COLO668 (cell line): ENCODE data around the gene OTUB1.

Source experiments
- DNase-seq: peaks from one replicate; lab custom pipeline; 2025; ENCODE audit not compliant: unreplicated experiment; lab: John Stamatoyannopoulos, UW

The OTUB1 gene

GRCh38 chr11:64022125-64022784 lies 36.0 kb downstream of the OTUB1 start:
- DNase-seq: no peak

GRCh38 chr11:64023712-64024710 lies 37.8 kb downstream of the OTUB1 start:
- no peak for DNase-seq

DNA sequence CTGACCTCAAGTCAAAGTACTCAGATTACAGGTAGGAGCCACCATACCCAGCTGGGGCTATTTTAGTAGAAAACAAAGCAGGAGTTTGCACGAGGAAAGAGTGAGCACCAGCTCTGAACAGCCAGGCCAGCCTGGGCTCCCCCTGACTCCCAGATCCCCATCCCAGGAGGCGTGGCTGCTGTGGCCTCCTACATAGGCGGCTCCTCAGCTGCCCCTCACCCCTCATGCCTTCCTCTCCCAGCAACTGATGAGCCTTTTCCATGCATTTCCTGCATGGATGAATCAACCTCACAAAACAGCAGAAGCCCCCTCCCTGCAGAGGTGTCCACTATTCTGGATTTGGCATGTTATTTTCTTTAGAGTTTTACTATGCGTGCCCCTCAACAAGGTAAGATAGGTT lies 39.0 kb downstream of the OTUB1 start:
- no peak for DNase-seq

GRCh38 chr11:64026575-64027205 lies 40.5 kb downstream of the OTUB1 start:
- DNase-seq: no peak

GRCh38 chr11:64027651-64028397 lies 41.6 kb downstream of the OTUB1 start:
- DNase-seq: no peak

DNA sequence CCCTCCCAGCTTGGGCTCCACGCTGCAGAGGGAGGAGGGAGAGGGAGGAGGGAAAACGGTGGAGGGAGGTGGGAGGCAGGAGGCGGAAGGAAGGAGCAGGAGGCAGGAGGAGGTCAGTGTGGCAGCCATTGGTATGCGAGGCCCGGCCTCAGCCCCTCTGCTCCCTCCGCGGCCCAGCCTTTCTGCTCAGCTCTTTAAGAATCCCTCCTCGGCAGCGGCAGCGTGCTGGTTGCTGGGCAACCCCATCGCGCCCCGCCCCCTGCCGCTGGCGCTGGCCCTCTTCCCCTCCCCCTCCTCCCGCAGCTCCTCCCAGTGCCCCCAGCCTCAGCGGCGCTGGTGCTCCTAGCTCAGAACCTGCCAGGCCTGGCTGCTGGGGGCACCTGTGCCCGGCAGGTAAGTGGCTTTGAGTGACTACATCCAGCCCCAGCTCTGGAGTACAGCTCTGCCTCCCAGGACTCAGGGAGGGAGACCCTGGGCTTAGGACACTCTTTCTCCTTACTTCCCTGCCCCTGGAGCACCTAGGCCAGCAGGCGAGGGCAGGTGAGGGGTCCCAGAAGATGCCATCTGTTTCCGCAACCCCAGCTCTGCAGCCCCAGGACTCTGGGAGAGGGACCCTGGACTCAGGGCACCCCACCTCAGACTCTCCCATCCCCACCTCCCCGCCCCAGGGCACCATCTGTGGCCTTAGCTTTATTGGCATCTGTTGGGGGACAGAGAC lies 42.3 kb downstream of the OTUB1 start:
- DNase-seq: peak; percentile 53

DNA sequence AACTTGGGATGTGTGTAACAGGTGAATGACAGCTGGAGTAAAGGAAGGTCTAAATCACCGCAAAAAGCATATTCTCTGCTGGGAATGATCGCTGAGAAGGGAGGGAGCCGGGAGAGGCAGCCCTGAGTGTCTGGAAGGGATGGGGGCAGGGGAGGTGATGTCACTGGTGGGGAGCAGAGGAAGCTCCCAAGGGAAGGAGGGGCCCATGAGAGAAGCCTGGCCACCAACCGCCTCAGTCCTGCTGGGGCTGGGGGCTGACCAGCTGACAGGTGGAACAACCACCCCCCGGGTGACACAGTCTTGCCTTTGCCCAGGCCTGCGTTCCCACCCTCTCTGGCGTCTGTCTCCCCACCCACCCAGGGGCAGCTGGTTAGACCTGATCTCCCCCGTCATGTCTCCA lies 43.5 kb downstream of the OTUB1 start:
- no peak for DNase-seq

DNA sequence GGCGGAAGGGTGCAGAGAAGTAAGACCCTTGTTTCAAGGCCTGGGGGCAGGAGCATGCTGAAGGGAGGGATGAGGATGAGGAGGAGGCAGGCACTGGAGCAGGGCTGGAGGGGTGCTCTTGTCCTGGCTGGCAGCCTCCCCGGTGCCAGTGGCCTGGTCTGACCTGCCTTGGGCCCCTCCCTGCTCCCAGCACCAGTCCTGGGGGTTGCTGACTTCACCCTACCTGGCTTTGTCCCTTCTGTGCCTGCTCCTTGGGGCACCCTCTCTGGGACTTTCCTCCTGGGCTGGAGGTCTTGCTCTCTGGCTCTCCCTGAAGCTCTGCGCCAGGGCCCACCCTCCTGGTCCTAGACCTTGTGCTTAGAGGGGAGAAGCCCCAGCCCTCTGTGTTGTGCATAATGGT lies 44.8 kb downstream of the OTUB1 start:
- no peak for DNase-seq

- DNase-seq: no peak
Observed at GRCh38 chr11:64032050-64032449, 45.8 kb downstream of the OTUB1 start.

DNA sequence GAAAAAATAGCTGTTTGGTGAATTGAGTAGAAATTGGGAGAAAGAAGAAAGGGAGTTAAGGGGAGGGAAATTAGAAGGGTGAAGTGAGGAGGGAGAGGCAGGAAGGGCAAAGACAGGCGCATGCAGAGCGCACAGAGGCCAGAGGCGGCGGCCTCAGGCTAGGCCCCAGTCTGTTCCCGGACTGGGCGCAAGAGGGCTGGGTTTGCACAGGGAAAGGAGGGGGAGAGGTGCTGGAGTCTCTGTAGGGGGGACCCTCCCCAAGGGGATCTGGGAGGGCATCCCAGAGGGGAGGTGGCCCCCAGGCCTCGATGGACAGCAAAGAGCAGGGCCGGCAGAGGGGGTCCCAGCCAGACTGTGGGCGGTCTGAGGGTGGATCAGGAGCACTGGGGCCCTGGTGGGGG lies 48.2 kb downstream of the OTUB1 start:
- no peak for DNase-seq

DNA sequence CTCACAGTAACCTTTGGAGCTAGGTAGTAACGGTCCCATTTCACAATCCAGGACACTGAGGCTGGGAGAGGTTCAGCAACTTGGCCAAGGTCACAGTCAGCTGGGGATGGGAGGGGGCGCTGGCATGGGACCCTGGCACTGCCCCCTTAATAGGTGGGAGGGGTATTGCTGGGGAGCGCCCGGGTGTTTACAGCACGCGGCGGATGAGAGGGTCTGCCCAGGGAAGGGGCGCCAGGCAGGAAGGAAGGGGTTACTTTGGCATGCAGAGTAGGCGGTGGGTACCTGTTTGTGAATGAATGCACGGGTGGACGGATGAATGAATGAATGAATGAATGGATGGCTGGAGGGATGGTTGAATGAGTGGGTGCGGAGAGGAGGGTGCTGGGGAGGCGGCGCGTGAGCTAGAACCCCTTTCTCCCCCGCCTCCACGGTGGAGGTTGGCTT lies 48.9 kb downstream of the OTUB1 start:
- no peak for DNase-seq

DNA sequence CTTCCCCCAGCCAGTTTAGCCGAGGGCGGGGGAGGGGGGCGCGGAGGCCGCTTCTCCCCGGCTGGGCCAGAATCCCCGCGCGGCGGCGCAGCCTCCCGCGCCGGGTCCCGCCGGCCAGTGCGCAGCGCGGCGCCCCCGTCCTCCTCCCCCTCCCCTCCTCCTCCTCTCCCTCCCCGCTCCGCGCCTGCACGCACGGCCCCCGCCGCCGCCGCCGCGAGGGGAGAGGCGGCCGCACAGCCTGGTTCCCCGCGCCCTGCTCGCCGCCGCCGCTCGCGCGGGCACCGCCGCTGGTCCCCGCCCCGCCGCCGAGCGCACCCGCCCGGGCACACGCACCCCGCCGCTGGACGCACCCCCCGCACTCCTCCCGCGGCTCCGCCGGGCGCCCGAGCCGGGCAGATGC lies 49.3 kb downstream of the OTUB1 start, which contains the start of gene FLRT1:
Gene FLRT1, plus strand, starts transcription at position 356 of the 400 bp plus-strand sequence. CDS start 80,337 bp downstream, outside the sequence.
- peak; percentile 25 for DNase-seq

GRCh38 chr11:64036087-64037026 lies 50.1 kb downstream of the OTUB1 start:
- DNase-seq: peak; percentile 35

DNA sequence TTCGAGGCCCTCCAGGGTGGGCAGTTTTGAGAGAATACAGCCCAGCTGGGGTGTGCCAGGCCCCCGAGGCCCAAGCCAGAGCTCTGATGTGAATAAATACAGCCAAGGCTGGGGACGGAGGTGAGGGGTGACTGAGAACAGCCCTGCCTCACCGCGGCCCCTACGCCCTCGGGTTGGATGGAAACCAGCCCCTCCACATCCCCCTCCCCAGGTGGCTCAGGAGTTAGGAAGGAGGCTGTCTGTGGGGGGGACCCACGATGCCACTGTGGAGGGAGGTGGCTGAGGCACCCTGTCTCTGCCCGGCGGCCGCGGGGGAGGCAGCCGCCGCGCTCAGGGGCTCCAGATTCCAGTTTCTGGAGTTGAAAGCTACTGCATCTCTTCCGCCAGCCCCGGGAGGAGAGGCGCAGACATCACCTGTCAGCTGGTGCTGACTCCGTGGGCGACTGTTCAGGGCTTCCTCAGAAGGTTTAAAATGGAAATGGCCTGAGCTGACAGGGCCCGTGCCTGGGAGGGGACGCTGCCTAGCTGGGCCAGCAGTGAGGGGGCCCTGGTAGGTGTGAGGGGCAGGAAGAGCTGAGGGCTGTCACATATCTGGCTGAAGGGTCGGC lies 50.9 kb downstream of the OTUB1 start:
- no peak for DNase-seq

GRCh38 chr11:64038500-64038899 lies 52.3 kb downstream of the OTUB1 start:
- no peak for DNase-seq

DNA sequence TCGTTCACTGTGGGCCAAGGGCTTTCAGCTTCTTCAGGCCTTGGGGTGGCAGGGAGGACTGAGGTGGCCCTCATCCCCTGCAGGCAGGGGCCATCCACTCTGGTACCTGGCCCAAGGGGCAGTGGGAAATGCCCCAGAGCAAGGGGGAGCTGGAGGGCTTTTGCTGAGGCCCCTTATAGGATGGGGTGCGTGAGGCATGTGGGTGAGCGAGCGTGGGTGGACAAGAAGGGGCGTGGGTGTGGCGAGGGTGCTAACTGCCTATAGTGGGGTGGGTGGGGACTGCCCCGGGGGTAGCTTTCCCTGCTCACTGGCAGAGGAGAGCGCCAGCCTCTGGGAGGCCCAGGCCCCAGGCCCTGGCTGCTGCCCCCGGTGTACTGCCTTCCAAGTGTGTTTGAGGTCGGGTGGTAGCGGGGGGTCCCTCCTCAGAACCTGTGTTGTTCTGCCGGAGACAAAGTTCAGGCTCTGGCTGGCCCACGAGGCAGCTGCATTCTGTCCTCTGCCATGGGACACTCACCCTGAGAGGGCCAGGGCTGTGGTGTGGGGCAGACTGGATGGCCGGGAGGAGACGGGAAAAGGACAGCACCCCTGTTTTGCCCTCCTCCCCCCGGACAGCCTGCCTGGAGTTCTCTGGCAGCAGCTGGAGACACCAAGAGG lies 52.9 kb downstream of the OTUB1 start:
- DNase-seq: no peak

DNA sequence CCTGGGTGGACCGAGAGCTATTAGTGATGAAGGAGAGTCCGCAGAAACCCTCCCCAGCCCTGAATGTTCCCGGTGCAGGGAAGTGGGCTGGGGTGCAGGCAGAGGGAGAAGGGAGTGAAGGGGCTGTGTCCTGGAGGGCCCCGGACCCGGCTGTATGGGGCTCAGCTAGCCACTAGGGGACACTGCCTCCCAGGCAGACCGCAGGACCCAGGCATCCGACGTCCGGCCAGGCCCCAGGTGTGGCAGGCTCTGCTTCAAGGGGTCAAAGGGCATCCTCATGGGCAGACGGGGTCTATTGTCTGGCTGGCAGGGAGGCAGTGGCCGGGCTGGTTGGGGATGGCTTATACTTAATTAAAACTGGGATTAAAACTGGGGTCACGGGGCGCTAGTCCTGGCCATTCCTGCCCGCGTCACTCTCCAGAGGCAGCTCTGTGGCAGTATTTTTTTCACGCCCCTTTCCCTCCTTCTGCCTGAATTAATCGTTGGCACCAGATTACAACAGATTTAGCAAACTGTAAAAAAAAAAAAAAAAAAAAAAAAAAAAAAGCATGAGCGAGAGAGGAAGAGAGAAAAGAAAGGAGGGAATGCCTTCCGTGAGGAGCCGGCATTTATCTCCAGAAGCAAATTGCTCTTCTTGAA lies 54.6 kb downstream of the OTUB1 start:
- DNase-seq: peak; percentile 32

DNA sequence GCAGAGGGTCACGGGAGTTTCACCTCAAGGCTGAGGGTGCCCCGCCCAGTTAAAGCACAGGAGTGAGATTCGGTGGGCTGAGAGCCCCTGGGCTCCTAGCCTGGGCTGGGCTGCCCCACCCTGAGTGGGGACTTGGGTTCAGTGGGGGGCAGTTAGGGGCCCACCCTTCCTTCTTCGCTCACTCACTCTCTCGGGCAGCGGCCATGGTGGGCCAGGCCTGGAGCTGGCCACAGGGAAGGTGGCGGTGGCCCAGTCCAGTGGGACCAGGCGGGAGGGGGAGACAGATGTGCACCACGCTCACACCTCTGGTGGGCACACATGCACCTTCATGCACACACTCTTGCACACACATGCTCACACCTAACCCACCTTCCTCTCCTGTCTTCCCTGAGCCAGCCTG lies 55.6 kb downstream of the OTUB1 start:
- no peak for DNase-seq
